ENCODE data around the gene C10orf67.

DNA sequence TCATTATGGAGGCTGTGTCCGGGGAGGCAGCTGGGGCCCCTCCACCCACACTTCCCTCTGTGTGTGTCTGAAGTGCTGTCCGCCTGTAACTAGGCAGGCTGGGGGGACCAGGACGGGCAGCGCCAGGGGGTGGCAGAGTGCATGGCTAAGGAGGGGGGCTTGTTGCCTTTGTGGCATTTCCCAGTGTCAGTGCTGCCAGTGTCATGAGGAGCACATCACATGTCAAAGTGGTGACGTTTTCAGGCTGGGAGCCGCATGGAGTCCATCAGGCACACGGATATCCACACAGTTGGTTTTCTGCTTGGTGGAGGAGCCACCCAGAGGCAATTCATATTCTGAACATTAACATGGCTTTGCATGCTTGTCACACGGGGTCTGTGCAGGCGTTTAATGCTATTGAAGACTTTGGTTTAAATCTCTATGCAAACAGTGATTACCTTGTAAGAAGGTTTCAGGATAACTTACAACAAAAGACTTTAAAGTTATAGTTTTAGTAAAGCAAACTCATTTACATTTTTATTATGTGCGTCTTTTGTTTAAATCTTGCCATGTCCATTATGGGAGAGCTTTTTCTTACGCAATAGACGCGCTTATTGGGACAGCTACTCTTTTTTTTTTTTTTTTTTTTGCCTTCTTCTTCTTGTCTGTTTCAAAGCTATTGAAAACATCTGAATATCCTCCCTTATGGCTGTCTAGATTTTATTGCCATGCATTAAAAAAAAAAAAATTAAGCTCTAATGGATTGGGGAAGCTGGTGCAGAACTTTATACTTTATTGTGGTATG, 52.9 kb downstream of the C10orf67 start:
- TF ChIP-seq, protein P1, sequence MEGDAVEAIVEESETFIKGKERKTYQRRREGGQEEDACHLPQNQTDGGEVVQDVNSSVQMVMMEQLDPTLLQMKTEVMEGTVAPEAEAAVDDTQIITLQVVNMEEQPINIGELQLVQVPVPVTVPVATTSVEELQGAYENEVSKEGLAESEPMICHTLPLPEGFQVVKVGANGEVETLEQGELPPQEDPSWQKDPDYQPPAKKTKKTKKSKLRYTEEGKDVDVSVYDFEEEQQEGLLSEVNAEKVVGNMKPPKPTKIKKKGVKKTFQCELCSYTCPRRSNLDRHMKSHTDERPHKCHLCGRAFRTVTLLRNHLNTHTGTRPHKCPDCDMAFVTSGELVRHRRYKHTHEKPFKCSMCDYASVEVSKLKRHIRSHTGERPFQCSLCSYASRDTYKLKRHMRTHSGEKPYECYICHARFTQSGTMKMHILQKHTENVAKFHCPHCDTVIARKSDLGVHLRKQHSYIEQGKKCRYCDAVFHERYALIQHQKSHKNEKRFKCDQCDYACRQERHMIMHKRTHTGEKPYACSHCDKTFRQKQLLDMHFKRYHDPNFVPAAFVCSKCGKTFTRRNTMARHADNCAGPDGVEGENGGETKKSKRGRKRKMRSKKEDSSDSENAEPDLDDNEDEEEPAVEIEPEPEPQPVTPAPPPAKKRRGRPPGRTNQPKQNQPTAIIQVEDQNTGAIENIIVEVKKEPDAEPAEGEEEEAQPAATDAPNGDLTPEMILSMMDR (IDR thresholded peaks at IDR 0.05): no peak
- no peak for TF ChIP-seq POLR2AphosphoS5 (IDR thresholded peaks at IDR 0.05; ENCODE audit: insufficient read depth in 1 of 2, low read depth in 1 of 2)
- TF ChIP-seq POLR2A (IDR thresholded peaks at IDR 0.05): no peak
